ENCODE data around the gene CD164. TPM values are rescaled to one million over a fixed set of nuclear protein-coding genes. Genes with fewer than 3 reads are reported as not detected.

The CD164 gene
- polyA plus RNA-seq, 1 of the 3 experiments (the other 2 are of a cell fraction) = 83.4 TPM

GRCh38 chr6:109411034-109411433 lies 28.8 kb upstream of the CD164 start:
- no peaks in the 10 kb centered on the region for H3K79me2 ChIP-seq (ENCODE audit: insufficient read depth)
- no peak overlapping the region for H3K9ac ChIP-seq
- H3K4me3 ChIP-seq (ENCODE audit: low read depth in 2 of 2, low read length in 1 of 2) = no peak overlapping the region
- POLR2A ChIA-PET = no interaction called here
- no peak for DNase-seq
- no peaks in the 10 kb centered on the region for H3K9me3 ChIP-seq
- CTCF ChIA-PET = interaction anchor here (1.0 kb wide), 1 partner anchor 17 kb away, joined by 3 read pairs; no protein-coding TSS in a partner anchor
- no peaks in the 10 kb centered on the region for H3F3A ChIP-seq (replicated peaks; ENCODE audit: insufficient read depth)
- no peaks in the 10 kb centered on the region for H3K9me2 ChIP-seq
- H4K20me1 ChIP-seq (ENCODE audit: insufficient read depth) = no peaks in the 10 kb centered on the region
- 78% methylated on average over 2 of the region's 2 CpGs for WGBS (ENCODE audit: low lambda C conversion rate)
- H3K27ac ChIP-seq (ENCODE audit: low read depth in 2 of 2, low read length in 1 of 2) = no peak overlapping the region
- H3K27me3 ChIP-seq (ENCODE audit: insufficient read depth) = no peaks in the 10 kb centered on the region
- no peaks in the 10 kb centered on the region for H3K36me3 ChIP-seq (replicated peaks in 1 of 2; ENCODE audit: control insufficient read depth in 1 of 2, insufficient read depth in 2 of 2, low read length in 1 of 2)
- H3K4me2 ChIP-seq = no peak overlapping the region
- H3K4me1 ChIP-seq (ENCODE audit: control insufficient read depth in 1 of 2, insufficient read depth in 2 of 2, low read depth in 1 of 2, low read length in 1 of 2) = no peaks in the 10 kb centered on the region
- H2AFZ ChIP-seq (ENCODE audit: low read depth) = no peak overlapping the region
- TF ChIP-seq TAF1 (IDR thresholded peaks at IDR 0.05; ENCODE audit: borderline replicate concordance, low read depth, low read length) (no peak), SMC3 (IDR thresholded peaks at IDR 0.05; ENCODE audit: low read depth, low read length) (no peak), USF2 (IDR thresholded peaks at IDR 0.05; ENCODE audit: borderline replicate concordance, low read depth, low read length) (no peak), YY1 (IDR thresholded peaks at IDR 0.05; ENCODE audit: low read depth) (no peak), JUND (IDR thresholded peaks at IDR 0.05) (no peak)

- Histone ChIP-seq H4K20me1 (ENCODE audit: insufficient read depth) (no peaks in the 10 kb centered on the region), H3K9me3 (no peaks in the 10 kb centered on the region), H3K9ac (no peak overlapping the region), H3K9me2 (no peaks in the 10 kb centered on the region), H3K4me1 (ENCODE audit: control insufficient read depth in 1 of 2, insufficient read depth in 2 of 2, low read depth in 1 of 2, low read length in 1 of 2) (no peaks in the 10 kb centered on the region), H3K4me2 (no peak overlapping the region), H3F3A (replicated peaks; ENCODE audit: insufficient read depth) (no peaks in the 10 kb centered on the region), H3K4me3 (ENCODE audit: low read depth in 2 of 2, low read length in 1 of 2) (no peak overlapping the region), H3K79me2 (ENCODE audit: insufficient read depth) (no peaks in the 10 kb centered on the region), H3K36me3 (replicated peaks in 1 of 2; ENCODE audit: control insufficient read depth in 1 of 2, insufficient read depth in 2 of 2, low read length in 1 of 2) (no peaks in the 10 kb centered on the region), H2AFZ (ENCODE audit: low read depth) (no peak overlapping the region), H3K27ac (ENCODE audit: low read depth in 2 of 2, low read length in 1 of 2) (no peak overlapping the region), H3K27me3 (ENCODE audit: insufficient read depth) (no peaks in the 10 kb centered on the region)
- TF ChIP-seq MEF2A (IDR thresholded peaks at IDR 0.05; ENCODE audit: borderline replicate concordance, low read depth) = no peak
- no peak for DNase-seq
- ChIA-PET POLR2A (no interaction called here), CTCF (interaction anchor here (0.5 to 1.4 kb wide), 3 partner anchors 23 to 894 kb away, joined by 3 read pairs; no protein-coding TSS in a partner anchor)
- 89% methylated on average over 4 of the region's 4 CpGs for WGBS (ENCODE audit: low lambda C conversion rate)
Observed at GRCh38 chr6:109406196-109406595, 23.9 kb upstream of the CD164 start.

- Histone ChIP-seq H4K20me1 (ENCODE audit: insufficient read depth) (no peaks in the 10 kb centered on the region), H3F3A (replicated peaks; ENCODE audit: insufficient read depth) (no peaks in the 10 kb centered on the region), H3K9me3 (no peaks in the 10 kb centered on the region), H2AFZ (ENCODE audit: low read depth) (no peak overlapping the region), H3K9ac (no peak overlapping the region), H3K9me2 (no peaks in the 10 kb centered on the region), H3K4me3 (ENCODE audit: low read depth in 2 of 2, low read length in 1 of 2) (no peak overlapping the region), H3K4me1 (ENCODE audit: control insufficient read depth in 1 of 2, insufficient read depth in 2 of 2, low read depth in 1 of 2, low read length in 1 of 2) (no peaks in the 10 kb centered on the region), H3K27me3 (ENCODE audit: insufficient read depth) (no peaks in the 10 kb centered on the region), H3K27ac (ENCODE audit: low read depth in 2 of 2, low read length in 1 of 2) (no peak overlapping the region), H3K4me2 (no peak overlapping the region), H3K36me3 (replicated peaks in 1 of 2; ENCODE audit: control insufficient read depth in 1 of 2, insufficient read depth in 2 of 2, low read length in 1 of 2) (no peaks in the 10 kb centered on the region), H3K79me2 (ENCODE audit: insufficient read depth) (no peaks in the 10 kb centered on the region)
- DNase-seq = no peak
- WGBS (ENCODE audit: low lambda C conversion rate) = 73% methylated on average over 4 of the region's 4 CpGs
- no peak for TF ChIP-seq NRF1 (IDR thresholded peaks at IDR 0.05; ENCODE audit: low read depth, low read length)
- TF ChIP-seq RAD21 (IDR thresholded peaks at IDR 0.05; ENCODE audit: low read length) = peak; percentile 54
- no peak for TF ChIP-seq FOXM1 (IDR thresholded peaks at IDR 0.05; ENCODE audit: low read depth)
- TF ChIP-seq, protein P1, sequence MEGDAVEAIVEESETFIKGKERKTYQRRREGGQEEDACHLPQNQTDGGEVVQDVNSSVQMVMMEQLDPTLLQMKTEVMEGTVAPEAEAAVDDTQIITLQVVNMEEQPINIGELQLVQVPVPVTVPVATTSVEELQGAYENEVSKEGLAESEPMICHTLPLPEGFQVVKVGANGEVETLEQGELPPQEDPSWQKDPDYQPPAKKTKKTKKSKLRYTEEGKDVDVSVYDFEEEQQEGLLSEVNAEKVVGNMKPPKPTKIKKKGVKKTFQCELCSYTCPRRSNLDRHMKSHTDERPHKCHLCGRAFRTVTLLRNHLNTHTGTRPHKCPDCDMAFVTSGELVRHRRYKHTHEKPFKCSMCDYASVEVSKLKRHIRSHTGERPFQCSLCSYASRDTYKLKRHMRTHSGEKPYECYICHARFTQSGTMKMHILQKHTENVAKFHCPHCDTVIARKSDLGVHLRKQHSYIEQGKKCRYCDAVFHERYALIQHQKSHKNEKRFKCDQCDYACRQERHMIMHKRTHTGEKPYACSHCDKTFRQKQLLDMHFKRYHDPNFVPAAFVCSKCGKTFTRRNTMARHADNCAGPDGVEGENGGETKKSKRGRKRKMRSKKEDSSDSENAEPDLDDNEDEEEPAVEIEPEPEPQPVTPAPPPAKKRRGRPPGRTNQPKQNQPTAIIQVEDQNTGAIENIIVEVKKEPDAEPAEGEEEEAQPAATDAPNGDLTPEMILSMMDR (IDR thresholded peaks at IDR 0.05) = peak; percentile 42
- TF ChIP-seq FOSL2 (IDR thresholded peaks at IDR 0.05; ENCODE audit: borderline replicate concordance, low read depth) = no peak
- no peak for TF ChIP-seq SMC3 (IDR thresholded peaks at IDR 0.05; ENCODE audit: low read depth, low read length)
- TF ChIP-seq NFIC (IDR thresholded peaks at IDR 0.05; ENCODE audit: borderline replicate concordance) = no peak
- ChIA-PET POLR2A (no interaction called here), CTCF (interaction anchor here (0.6 to 2.5 kb wide), 5 partner anchors 13 to 1054 kb away, joined by 3 to 22 read pairs (median 3); partner anchors contain the start of gene CD164)
Observed at GRCh38 chr6:109397020-109397419, 14.8 kb upstream of the CD164 start.
